GM10248 (cell line): ENCODE measurements around the gene BABAM2.

Experiments
- CTCF ChIA-PET: fragments of 300-600 bp; sonication (Branson Sonifier 250); formaldehyde crosslinking; extraction: SDS; loops from one replicate; lab custom pipeline; 2021; ENCODE audit warnings: antibody characterized with exemption; lab: Yijun Ruan, JAX
- POLR2A ChIA-PET: fragments of 350-650 bp; sonication (Branson Sonifier 250); formaldehyde crosslinking; extraction: SDS; loops from one replicate; lab custom pipeline; 2020; ENCODE audit warnings: antibody characterized with exemption; lab: Yijun Ruan, JAX
- DNase-seq: peaks from one replicate; pipeline ENCODE4 v3.0.0; 2012; ENCODE audit errors: extremely low spot score
- TF ChIP-seq, protein P1 (sequence below): IDR thresholded peaks from 2 replicates; pipeline ENCODE4 v1.5.1; 2012; ENCODE audit warnings: mild to moderate bottlenecking, low read depth; ENCODE audit errors: extremely low read depth, missing control alignments, control extremely low read depth

The BABAM2 gene

DNA sequence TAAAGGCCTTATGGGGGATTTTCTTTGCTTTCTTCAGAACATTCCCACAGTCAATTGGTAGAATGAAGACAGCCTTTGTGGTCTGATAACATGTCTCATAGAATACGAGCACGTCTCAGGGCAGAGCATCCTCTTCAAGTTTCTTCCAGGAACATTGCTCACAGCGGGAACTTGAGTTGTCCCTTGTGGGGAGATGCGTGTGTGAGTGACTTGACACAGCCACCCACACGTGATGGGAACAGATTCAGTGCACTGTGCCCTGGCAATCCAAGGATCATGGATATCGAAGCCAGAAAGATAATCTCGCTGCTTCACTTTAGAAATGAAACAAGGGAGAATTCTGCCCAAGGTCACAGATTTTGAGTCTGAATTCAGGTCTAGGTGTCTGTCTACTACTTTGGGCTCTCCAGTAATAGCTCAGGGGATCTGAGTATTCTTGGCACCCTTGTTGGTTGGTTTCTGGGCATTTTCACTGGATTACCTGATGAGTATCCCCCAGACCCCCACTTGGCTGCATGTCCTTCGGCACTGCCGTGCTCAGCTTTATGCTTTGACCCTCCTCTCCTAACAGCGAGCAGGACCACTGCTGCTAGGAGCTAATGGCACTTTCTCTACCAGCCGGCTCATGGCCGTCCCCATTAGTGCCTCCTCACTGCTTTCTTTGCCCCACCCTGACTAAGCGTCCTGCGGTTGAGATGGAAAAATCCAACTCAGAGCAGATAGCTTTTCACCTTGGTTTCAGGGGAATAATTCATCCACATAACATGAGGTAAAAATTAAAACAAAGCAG lies 426.2 kb downstream of the BABAM2 start:
- POLR2A ChIA-PET, result no interaction called here
- CTCF ChIA-PET, result interaction anchor here (1.4 to 2.0 kb wide), 2 partner anchors 9 to 33 kb away, joined by 4 to 5 read pairs; no protein-coding TSS in a partner anchor
- no peak for DNase-seq
- TF ChIP-seq, protein P1, sequence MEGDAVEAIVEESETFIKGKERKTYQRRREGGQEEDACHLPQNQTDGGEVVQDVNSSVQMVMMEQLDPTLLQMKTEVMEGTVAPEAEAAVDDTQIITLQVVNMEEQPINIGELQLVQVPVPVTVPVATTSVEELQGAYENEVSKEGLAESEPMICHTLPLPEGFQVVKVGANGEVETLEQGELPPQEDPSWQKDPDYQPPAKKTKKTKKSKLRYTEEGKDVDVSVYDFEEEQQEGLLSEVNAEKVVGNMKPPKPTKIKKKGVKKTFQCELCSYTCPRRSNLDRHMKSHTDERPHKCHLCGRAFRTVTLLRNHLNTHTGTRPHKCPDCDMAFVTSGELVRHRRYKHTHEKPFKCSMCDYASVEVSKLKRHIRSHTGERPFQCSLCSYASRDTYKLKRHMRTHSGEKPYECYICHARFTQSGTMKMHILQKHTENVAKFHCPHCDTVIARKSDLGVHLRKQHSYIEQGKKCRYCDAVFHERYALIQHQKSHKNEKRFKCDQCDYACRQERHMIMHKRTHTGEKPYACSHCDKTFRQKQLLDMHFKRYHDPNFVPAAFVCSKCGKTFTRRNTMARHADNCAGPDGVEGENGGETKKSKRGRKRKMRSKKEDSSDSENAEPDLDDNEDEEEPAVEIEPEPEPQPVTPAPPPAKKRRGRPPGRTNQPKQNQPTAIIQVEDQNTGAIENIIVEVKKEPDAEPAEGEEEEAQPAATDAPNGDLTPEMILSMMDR, result no peak

DNA sequence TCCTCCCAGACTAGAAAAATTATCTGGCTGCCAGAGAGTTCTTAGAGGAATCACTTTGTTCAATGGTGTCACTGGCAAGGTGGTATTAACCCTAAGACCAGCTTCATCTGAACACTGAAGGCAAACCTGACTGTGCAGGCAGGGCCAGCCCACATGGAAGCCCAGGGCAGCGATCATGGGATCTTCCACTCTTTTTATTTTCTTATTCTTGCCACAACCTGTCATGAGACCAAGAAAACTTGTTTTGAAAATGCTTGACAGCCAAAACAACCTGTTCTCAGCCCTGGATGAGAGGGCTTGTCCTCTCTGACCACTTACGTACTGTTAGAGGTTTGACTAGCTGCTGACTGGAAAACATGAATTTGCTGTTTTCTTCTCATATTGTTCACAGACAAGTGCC lies 426.9 kb downstream of the BABAM2 start:
- TF ChIP-seq, protein P1, result no peak
- DNase-seq, result no peak
- ChIA-PET CTCF (interaction anchor here (1.4 to 2.0 kb wide), 2 partner anchors 9 to 33 kb away, joined by 4 to 5 read pairs; no protein-coding TSS in a partner anchor), POLR2A (no interaction called here)

DNA sequence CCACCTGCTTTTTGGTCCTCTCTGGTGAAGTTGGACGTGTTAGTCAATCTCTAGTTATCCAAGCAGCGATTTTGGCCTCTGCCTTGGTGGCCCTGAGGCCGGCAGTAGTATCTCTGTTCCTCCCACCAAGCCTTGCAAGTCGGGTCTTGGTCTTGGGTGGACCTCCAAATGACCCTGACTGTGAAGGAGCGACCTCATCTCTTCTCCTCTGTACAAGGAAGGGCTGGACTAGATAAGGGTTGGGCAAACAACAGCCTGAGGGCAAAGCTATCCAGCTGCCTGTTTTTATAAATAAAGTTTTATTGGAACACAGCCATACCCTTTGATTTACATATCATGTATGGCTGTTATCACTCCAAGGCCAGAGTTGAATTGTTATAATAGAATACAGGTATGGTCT lies 427.5 kb downstream of the BABAM2 start:
- TF ChIP-seq, protein P1, result no peak
- ChIA-PET POLR2A (no interaction called here), CTCF (interaction anchor here (2.0 kb wide), 1 partner anchor 8 kb away, joined by 5 read pairs; no protein-coding TSS in a partner anchor)
- no peak for DNase-seq

DNA sequence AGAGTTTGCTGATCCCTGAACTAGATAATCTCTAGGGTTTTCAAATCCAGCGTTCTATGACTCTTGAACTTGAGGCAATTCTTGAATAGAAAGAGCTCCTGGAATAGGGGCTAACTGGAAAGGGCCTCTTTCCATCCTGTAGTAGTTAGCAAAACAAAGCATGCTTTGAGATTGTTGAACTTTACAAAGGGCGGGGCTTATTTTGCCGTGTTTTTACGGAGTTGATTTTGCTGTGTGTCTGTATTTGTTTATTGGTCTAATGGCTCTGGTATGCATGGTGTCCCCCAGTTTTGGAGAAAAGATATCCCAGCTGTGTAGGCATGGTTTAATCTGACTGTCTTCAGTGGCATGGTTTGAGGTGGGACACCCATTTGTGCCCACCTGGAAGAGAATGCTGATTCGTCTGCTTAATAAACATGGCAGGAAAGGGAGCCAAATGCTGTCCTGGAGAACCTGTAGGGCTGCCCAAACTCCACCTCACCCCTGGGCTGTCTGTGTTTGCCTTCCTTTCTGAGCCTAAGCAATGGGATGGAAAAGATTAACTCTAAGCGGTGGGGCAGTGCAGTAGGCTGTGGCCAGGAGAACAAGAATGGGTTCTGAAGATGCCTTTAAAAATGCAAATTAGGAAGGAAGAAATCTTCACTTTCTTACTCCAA lies 428.1 kb downstream of the BABAM2 start:
- ChIA-PET POLR2A (no interaction called here), CTCF (interaction anchor here (2.0 kb wide), 1 partner anchor 8 kb away, joined by 5 read pairs; no protein-coding TSS in a partner anchor)
- TF ChIP-seq, protein P1, result no peak
- no peak for DNase-seq

DNA sequence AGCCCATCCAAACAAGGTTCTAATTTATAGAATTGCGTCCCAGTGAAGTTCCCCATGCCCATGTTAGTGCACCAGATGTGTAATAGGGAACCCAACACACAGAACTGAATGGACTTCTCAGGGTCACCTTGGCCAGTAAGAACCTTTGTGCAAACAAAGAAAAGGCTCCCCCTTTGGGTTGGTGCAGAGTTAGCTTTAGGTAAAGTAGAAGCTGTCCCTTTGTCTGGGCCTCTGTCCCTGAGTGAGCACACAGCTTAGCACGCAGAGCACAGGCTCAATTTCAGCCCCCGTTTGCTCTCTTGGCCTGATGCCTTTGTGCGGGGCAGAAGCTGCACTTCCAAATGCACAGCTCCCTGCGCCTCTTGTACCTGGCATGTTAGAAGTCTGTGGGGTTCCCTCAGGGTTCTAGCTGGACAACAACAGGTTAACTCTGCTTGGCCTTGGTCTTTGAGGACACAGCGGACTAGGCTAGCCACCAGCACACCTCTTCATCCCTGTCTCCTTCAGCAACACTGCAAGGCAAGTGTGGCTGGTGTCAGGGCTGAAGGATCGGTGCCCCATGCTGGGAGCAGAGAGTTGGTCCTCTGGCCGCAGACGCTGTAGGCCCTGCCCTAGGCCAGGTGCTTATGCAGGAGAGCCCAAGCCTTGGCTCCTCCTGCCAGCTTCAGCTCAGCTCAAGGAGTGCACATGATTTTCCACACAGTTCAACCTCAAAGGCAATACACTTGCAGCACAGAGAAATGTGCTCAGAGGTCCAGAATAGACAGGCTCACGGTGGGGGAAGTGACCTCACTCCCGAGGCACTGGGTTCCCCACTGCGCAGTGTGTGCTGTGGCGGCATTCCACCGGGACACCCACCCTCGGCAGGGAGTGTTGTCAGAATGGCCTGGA lies 428.8 kb downstream of the BABAM2 start:
- TF ChIP-seq, protein P1, result no peak
- DNase-seq, result no peak
- POLR2A ChIA-PET, result no interaction called here
- CTCF ChIA-PET, result no interaction called here

DNA sequence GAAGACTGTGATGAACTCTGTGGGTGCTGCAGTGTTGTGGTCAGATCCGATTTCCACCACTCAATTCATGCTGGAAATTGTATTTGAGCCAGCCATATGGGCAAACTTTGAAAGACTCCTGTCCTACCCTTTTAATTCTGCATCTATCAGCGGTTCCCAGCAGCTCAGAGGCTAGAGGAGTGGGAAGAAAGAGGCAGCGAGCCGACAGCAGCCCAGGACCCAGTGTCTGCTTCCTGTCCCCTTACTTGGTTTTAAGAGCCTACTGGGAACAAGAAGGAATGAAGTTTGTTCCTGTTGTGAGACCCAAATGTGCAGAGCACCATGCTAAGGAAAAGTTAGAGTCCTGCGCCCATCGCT lies 429.5 kb downstream of the BABAM2 start:
- ChIA-PET CTCF (no interaction called here), POLR2A (no interaction called here)
- no peak for DNase-seq
- TF ChIP-seq, protein P1, result no peak
